NCI-H1694 treated with DMSO at 0.1 percent for 48 hours (cell line): ENCODE measurements around the gene SLC6A13.
"Not testable (repeated sequence)": the region's sequence is repeated elsewhere in the genome, so short reads cannot be mapped to it uniquely, and the experiment has no call there.

Source experiments
- DNase-seq: peaks from one replicate; lab custom pipeline; 2025; lab: John Stamatoyannopoulos, UW

SLC6A13 gene

GRCh38 chr12:197911-198695 lies 64.5 kb downstream of the SLC6A13 start:
- DNase-seq, result no peak

- DNase-seq, result no peak
Observed at GRCh38 chr12:197347-197746, 65.3 kb downstream of the SLC6A13 start.

GRCh38 chr12:196436-196835 lies 66.2 kb downstream of the SLC6A13 start:
- no peak for DNase-seq

GRCh38 chr12:195951-196350 lies 66.7 kb downstream of the SLC6A13 start:
- no peak for DNase-seq

DNA sequence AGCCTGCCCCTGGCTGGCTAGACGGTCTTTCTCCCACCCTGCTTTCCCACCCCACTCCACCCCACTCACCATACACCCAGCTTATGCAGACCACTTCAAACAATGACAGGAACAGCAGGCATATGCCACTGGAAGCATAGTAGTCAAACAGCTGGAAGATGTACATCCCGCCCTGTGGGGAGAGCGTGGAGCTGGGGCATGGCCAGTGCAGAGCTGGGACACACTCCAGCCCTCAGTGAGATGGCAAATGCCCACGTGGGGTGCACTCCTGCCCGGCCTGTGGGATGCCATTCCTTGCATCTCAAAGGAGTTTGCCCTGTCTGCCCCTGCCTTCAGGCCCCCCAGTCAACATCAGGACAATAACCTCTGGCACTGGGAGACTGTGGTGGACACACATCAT lies 67.5 kb downstream of the SLC6A13 start:
- DNase-seq, result no peak

GRCh38 chr12:194276-194675 lies 68.4 kb downstream of the SLC6A13 start:
- DNase-seq, result no peak

DNA sequence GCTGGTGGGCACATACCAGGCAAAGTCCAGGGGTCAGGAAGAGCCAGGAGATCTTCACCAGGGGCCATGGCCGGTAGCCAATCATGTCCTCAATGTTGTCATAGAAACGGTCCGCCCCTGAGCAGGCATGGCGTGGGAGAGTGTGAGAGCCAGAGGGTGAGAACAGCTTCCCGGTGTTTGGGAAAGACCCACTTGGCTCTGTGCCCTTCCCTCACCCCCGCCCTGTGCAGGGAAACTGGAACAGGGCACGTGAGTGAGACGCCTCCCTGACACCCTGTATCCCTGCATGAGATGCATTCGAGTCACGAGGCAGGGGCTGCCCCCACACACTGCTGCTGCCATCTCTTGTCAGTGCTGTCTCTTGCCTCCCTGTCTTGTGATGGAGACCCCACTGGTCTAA lies 69.4 kb downstream of the SLC6A13 start:
- DNase-seq, result no peak

- no peak for DNase-seq
Observed at GRCh38 chr12:191541-191940, 71.1 kb downstream of the SLC6A13 start.

DNA sequence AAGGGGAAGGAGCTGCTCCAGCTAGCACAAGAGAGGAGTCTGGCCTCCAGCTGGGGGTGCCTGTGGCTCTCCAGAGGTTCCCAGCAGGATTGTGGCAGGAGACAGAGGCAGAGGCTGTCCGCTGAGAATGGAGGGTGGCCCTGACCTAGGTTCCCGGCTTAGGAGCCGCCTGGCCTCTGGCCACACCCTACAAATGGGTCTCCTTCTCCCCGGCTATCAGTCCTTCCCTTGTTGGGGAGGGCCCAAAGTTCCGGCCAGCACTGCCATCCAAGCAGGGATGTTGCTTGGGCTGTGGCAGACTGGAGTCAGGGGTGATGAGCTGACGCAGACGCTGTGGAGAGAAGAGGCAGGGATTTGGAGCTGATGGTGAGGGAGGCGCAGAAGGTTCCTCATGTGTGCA lies 71.8 kb downstream of the SLC6A13 start:
- no peak for DNase-seq

GRCh38 chr12:189622-189962 lies 73.0 kb downstream of the SLC6A13 start:
- no peak for DNase-seq

DNA sequence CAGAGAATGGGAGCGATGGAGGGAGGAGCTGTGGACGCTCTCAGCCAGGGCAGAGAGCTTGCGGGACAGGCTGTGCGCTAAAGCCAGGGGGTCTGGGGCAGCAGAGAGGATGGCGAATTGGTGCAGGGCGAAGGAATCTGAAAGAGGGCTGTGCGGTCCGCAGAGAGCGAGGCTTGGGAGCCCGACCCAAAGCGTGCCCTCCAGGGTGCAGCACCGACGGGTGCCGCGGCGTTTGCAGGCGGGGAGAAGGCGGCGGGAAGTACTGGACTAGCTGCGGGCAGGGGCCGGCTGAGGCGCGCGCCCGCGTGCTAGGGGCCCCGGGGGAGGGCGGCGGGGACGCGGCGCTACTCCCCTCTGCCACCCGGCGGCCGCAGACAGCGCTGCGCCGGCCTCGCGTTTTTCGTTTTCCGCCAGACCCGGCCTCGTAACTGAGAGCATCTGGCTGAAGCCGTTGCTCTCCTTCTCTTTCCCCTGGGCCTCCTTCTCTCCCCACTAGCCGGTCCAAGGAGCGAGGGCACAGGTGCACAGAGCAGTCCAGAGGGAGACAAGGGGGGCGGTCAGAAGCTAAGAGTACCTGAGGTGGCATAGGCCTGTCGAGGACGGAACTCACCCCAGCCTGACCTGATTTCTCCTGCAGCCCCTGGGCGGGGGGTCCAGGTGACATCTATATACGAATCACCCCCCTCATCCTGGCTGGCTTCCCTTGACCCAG lies 73.6 kb downstream of the SLC6A13 start:
- peak; percentile 59 for DNase-seq

DNA sequence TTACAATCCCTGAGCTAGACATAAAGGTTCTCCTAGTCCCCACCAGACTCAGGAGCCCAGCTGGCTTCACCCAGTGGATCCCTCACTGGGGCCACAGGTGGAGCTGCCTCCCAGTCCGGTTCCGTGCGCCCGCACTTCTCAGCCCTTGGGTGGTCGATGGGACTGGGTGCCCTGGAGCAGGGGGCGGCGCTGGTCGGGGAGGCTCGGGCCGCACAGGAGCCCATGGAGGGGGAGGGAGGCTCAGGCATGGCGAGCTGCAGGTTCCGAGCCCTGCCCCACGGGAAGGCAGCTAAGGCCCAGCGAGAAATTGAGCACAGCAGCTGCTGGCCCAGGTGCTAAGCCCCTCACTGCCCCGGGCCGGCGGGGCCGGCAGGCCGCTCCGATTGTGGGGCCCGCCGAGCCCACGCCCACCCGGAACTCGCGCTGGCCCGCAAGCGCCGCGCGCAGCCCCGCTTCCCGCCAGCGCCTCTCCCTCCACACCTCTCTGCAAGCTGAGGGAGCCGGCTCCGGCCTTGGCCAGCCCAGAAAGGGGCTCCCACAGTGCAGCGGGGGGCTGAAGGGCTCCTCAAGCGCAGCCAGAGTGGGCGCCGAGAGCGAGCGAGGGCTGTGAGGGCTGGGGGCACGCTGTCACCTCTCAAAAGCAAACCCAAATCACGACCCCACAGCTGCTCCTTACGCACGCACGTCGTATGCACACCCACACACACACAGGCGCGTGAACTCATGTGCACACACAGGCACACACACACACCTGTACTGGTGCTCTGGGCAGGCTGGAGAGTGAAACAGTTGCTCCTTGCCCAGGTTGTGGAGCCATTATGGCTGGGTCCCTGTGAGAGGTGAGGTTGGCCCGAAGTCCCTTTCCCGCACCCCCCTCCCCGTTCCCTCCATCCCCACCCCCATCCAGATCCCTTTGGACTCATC lies 74.4 kb downstream of the SLC6A13 start:
- DNase-seq, result not testable (repeated sequence)

DNA sequence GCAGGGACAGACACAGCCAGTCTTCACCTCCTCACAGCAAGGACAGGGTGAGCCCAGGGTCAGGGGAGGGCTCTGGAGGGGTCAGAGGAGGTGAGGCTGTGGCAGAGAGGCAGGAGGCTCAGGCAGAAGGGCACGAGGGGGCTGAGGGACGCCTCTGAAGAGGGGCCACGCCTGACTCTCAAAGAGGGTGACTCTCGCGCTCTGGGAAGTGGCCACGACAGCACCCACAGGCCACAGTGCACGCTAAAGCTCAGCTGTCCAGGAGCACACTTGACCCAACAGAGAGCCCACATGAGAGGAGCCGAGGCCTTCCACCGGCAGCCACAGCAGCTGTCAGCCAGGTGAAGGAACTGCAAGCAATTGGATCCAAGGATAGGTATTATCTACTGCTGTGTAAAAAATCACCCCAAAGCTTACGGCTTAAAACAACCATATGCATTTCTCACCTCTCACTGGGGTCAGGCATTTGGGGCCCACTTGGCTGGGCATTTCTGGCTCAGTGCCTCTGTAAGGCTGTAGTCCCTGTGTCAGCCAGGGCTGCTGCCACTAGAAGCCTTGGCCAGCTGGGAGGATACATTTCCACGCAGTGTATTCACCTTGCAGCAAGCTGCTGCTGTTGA lies 76.5 kb downstream of the SLC6A13 start:
- DNase-seq, result no peak

GRCh38 chr12:185576-185955 lies 77.1 kb downstream of the SLC6A13 start:
- no peak for DNase-seq

- no peak for DNase-seq
Observed at GRCh38 chr12:184811-185575, 77.6 kb downstream of the SLC6A13 start.

- DNase-seq, result no peak
Observed at GRCh38 chr12:182381-182892, 80.2 kb downstream of the SLC6A13 start.

GRCh38 chr12:181921-182320 lies 80.7 kb downstream of the SLC6A13 start:
- DNase-seq, result no peak

DNA sequence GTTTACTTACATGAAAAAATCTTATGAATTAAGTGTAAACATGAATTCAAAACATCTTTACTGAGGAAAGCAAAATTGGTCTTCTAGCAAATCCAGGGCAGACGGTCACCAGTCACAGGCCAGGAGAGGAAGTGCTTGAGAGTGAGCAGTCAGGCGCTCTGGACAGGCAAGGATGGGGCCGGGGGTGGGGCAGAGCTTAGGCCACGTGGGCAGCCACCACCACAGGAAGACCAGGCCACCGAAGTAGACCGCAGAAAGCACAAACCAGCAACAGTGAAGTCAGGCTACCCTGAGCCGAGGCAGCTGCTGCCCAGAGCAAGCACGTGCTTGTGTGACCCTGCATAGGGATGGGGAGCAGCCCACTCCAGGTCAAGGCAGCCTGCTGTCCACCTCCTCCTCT lies 82.2 kb downstream of the SLC6A13 start:
- no peak for DNase-seq

DNA sequence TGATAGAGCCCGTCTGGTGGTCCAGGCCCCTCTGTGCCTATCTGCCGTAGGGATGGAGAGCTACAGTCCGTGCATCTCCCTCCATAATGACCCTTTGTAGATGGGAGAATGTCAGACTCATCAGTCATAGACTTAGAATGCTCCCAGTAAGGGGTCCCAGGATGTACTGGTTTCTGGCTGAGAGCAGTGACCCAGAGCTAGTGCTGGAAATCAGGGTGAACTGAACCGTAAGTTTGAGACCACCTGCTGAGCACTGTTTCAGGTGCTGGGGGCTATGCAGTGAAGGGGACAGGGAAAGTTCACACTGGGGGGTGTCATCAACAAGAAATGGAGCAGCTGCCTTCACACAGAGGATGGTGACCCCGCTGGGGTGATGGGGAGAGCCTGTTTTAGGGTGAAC lies 82.8 kb downstream of the SLC6A13 start:
- no peak for DNase-seq

DNA sequence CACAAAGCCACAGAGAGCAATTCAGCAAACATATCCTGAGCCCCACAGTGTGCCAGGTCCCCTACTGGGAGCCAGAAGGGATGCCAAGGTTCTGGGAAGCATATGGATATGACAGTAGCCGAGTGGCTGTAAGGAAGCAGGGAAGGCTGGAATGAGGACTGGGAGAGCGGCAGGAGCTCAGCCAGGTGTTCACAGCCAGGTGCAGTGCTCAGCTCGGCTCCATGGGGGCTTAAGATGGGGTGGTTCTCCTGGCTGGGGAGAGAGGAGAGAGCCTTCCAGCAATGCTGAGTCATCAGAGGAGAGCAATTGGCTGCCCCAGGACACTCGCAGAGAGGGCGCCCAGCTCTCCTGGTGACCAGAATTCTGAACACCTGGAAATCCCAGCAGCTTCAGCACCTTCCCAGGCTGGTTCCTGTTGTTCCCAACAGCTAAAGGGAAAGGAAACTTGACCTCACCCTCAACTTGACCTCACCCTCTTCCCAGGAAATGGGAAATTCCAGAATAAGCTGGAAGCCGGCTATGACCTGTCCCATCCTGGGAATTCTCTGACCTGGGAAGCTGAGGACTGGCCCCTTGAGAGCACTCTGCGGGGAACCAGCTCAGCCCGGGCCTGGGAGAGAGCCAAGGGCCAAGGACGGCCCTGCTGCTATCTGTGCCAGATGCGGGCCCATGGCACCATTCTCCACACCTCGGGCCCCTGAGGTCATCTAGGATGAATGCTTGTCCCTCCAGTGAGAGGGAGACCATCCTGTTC lies 83.3 kb downstream of the SLC6A13 start:
- DNase-seq, result peak; percentile 71

GRCh38 chr12:178829-179109 lies 83.9 kb downstream of the SLC6A13 start:
- peak; percentile 46 for DNase-seq
